Osteoblast (primary cell): ENCODE data around the gene C18orf63. TPM values are rescaled to one million over a fixed set of nuclear protein-coding genes. Genes with fewer than 3 reads are reported as not detected.
"Not testable (repeated sequence)": the region's sequence is repeated elsewhere in the genome, so short reads cannot be mapped to it uniquely, and the experiment has no call there.

Experiments
- DNase-seq: peaks from one replicate; pipeline ENCODE4 v3.0.0; 2011; ENCODE audit warnings: low spot score, mixed read lengths; ENCODE audit not compliant: insufficient read length; ENCODE audit errors: missing footprints
- H2AFZ ChIP-seq: 2 replicates; pipeline ENCODE4 v1.6.0; 2011; ENCODE audit warnings: mild to moderate bottlenecking, low read length
- H3K27ac ChIP-seq: 2 replicates; pipeline ENCODE4 v1.5.1; 2011; ENCODE audit warnings: mild to moderate bottlenecking, low read depth, low read length, moderate library complexity
- H3K27me3 ChIP-seq: 2 replicates; pipeline ENCODE4 v1.6.0; 2012; ENCODE audit warnings: mild to moderate bottlenecking, control low read depth, inconsistent platforms, low read length, moderate library complexity; ENCODE audit not compliant: insufficient read depth
- H3K36me3 ChIP-seq: 2 replicates; pipeline ENCODE4 v1.5.1; 2011; ENCODE audit warnings: mild to moderate bottlenecking, low read length, control low read depth, moderate library complexity; ENCODE audit not compliant: insufficient read depth
- H3K4me1 ChIP-seq: 2 replicates; pipeline ENCODE4 v1.5.1; 2011; ENCODE audit warnings: mild to moderate bottlenecking, low read length, control low read depth, moderate library complexity; ENCODE audit not compliant: insufficient read depth
- H3K4me2 ChIP-seq: 2 replicates; pipeline ENCODE4 v1.6.0; 2011; ENCODE audit warnings: mild to moderate bottlenecking, low read length; ENCODE audit not compliant: insufficient read depth
- H3K4me3 ChIP-seq: fragments of 200-600 bp; sonication (generic); 3 replicates; pipeline ENCODE4 v1.5.1; 2012; ENCODE audit warnings: mild to moderate bottlenecking, low read length, inconsistent platforms; ENCODE audit not compliant: insufficient read depth
- H3K79me2 ChIP-seq: 2 replicates; pipeline ENCODE4 v1.6.0; 2012; ENCODE audit warnings: mild to moderate bottlenecking, low read length, control low read depth, inconsistent platforms; ENCODE audit not compliant: insufficient read depth
- H3K9me3 ChIP-seq: 2 replicates; pipeline ENCODE4 v1.5.1; 2011; ENCODE audit warnings: low read depth, low read length, control low read depth
- H4K20me1 ChIP-seq: 2 replicates; pipeline ENCODE4 v1.6.0; 2012; ENCODE audit warnings: mild to moderate bottlenecking, low read length, control low read depth; ENCODE audit not compliant: insufficient read depth
- total RNA-seq: library from RNA; depleted of rRNA; stranded (reverse); fragments of >200 nt; gene quantifications from 2 replicates; pipeline ENCODE4 v1.2.3, GENCODE V29; 2012
- TF ChIP-seq, protein P1 (sequence below): IDR thresholded peaks from 2 replicates; pipeline ENCODE4 v1.5.1; 2011; ENCODE audit warnings: mild to moderate bottlenecking, low read depth, low read length, moderate library complexity; ENCODE audit errors: extremely low read depth

Gene C18orf63
- total RNA-seq, 1 donor, result not detected

DNA sequence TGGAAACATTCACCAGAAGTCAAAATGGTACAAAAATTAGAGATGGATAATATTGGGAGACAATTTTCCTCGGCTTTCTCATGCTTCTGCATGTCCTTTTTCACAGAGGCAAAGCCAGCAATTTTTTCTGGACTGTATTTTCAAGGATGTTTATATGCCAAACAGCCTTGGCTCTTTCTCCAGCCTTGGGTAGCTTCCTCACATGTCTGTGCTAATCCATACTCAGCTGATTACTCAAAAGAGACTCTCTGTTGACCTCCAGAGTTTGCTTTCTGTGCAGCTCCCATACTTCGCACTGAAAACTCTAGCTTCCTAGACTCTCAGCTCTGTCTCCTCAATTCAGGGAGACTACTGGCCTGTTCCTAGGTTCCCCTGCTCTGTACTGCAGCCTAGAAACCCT, 10.6 kb downstream of the C18orf63 start:
- TF ChIP-seq, protein P1, sequence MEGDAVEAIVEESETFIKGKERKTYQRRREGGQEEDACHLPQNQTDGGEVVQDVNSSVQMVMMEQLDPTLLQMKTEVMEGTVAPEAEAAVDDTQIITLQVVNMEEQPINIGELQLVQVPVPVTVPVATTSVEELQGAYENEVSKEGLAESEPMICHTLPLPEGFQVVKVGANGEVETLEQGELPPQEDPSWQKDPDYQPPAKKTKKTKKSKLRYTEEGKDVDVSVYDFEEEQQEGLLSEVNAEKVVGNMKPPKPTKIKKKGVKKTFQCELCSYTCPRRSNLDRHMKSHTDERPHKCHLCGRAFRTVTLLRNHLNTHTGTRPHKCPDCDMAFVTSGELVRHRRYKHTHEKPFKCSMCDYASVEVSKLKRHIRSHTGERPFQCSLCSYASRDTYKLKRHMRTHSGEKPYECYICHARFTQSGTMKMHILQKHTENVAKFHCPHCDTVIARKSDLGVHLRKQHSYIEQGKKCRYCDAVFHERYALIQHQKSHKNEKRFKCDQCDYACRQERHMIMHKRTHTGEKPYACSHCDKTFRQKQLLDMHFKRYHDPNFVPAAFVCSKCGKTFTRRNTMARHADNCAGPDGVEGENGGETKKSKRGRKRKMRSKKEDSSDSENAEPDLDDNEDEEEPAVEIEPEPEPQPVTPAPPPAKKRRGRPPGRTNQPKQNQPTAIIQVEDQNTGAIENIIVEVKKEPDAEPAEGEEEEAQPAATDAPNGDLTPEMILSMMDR, result no peak
- H3K4me3 ChIP-seq, result no peak overlapping the region
- H3K36me3 ChIP-seq, result no peaks in the 10 kb centered on the region
- no peak for DNase-seq
- H3K4me2 ChIP-seq, result no peak overlapping the region
- no peaks in the 10 kb centered on the region for H3K9me3 ChIP-seq
- H3K79me2 ChIP-seq, result no peaks in the 10 kb centered on the region
- H3K4me1 ChIP-seq, result no peaks in the 10 kb centered on the region
- no peak overlapping the region for H3K27ac ChIP-seq
- no peak overlapping the region for H2AFZ ChIP-seq
- H3K27me3 ChIP-seq, result peaks cover 3% of the 10 kb centered on the region
- no peaks in the 10 kb centered on the region for H4K20me1 ChIP-seq

DNA sequence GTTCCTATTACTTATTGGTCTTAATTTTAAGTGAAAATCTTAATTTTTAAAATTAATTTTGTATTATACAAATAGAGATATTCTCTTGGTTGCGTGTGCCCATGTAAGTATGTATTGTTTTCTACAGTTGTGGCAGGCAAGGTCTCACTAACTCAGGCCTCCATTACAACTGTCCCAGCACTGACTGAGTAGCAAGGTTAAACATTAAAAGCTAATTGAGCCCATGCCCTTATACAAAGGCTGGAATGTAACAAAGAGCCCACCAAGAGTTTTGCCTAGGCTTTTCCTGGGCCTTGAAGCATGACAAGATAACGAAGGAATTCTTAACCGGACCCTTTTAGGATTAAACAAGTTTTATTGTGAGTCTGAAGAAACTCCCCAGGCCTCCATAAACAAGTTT, 11.2 kb downstream of the C18orf63 start:
- H3K27me3 ChIP-seq, H3K36me3 ChIP-seq, H3K4me3 ChIP-seq, H2AFZ ChIP-seq, H3K79me2 ChIP-seq, H3K4me1 ChIP-seq, H4K20me1 ChIP-seq, DNase-seq, H3K9me3 ChIP-seq, H3K27ac ChIP-seq, H3K4me2 ChIP-seq: not testable (repeated sequence)

DNA sequence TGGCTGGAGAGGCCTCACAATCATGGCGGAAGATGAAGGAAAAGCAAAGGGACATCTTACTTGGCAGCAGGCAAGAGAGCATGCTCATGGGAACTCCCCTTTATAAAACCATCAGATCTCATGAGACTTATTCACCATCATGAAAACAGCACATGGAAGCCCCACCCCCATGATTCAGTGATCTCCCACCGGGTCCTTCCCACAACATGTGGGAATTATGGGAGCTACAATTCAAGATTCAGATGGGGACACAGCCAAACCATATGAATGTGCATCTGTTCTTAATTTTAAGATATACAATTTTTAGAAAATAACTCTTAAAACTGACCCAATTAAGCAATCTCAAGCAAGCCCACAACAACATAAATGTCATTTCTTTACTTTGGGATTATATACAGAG, 12.6 kb downstream of the C18orf63 start:
- Histone ChIP-seq H3K4me3 (no peak overlapping the region), H2AFZ (no peak overlapping the region), H3K9me3 (no peaks in the 10 kb centered on the region), H3K36me3 (no peaks in the 10 kb centered on the region), H3K4me2 (no peak overlapping the region), H3K79me2 (no peaks in the 10 kb centered on the region), H3K4me1 (no peaks in the 10 kb centered on the region), H4K20me1 (no peaks in the 10 kb centered on the region), H3K27me3 (peaks cover 3% of the 10 kb centered on the region), H3K27ac (no peak overlapping the region)
- TF ChIP-seq, protein P1, result no peak
- no peak for DNase-seq

GRCh38 chr18:74329688-74330205, 14.1 kb downstream of the C18orf63 start:
- no peak overlapping the region for H3K4me2 ChIP-seq
- DNase-seq, result no peak
- H3K27ac ChIP-seq, result no peak overlapping the region
- H4K20me1 ChIP-seq, result no peaks in the 10 kb centered on the region
- H3K4me1 ChIP-seq, result no peaks in the 10 kb centered on the region
- no peaks in the 10 kb centered on the region for H3K9me3 ChIP-seq
- TF ChIP-seq, protein P1, result no peak
- H3K4me3 ChIP-seq, result no peak overlapping the region
- no peak overlapping the region for H2AFZ ChIP-seq
- H3K79me2 ChIP-seq, result no peaks in the 10 kb centered on the region
- no peaks in the 10 kb centered on the region for H3K36me3 ChIP-seq
- H3K27me3 ChIP-seq, result no peaks in the 10 kb centered on the region
